ENCODE data around the gene EVL. TPM values are rescaled to one million over a fixed set of nuclear protein-coding genes. Genes with fewer than 3 reads are reported as not detected.
"Not testable (repeated sequence)": the region's sequence is repeated elsewhere in the genome, so short reads cannot be mapped to it uniquely, and the experiment has no call there.

EVL gene
- total and polyA plus RNA-seq, 2 donors: 233 to 240 TPM

GRCh38 chr14:100155049-100155621, 89.9 kb downstream of the EVL start:
- H3K4me3 ChIP-seq (ENCODE audit: low read length in 2 of 2): no peak overlapping the region

GRCh38 chr14:100155756-100156616, 90.8 kb downstream of the EVL start:
- Histone ChIP-seq H3K27me3 (ENCODE audit: control insufficient read depth in 2 of 2, insufficient read depth in 1 of 2, low read length in 1 of 2) (peaks cover 26 to 44% of the 10 kb centered on the region in 2 donors), H3K27ac (ENCODE audit: low read depth in 1 of 2, low read length in 1 of 2) (no peak overlapping the region), H3K9me3 (ENCODE audit: control insufficient read depth in 2 of 2, insufficient read depth in 1 of 2, low read length in 1 of 2) (peaks cover 6 to 23% of the 10 kb centered on the region in 2 donors), H3K4me1 (ENCODE audit: control insufficient read depth in 2 of 2, insufficient read depth in 2 of 2, low read length in 2 of 2) (peaks cover 11 to 18% of the 10 kb centered on the region in 2 donors), H3K4me3 (ENCODE audit: low read length in 2 of 2) (no peak overlapping the region), H3K36me3 (ENCODE audit: control insufficient read depth in 2 of 2, insufficient read depth in 2 of 2, low read length in 1 of 2) (no peaks in the 10 kb centered on the region)
- 90% methylated on average over 12 of the region's 12 CpGs for WGBS
- no peak for DNase-seq (ENCODE audit: low read depth in 6 of 9, low spot score in 9 of 9)

More at GRCh38 chr14:100155049-100155621, 89.9 kb downstream of the EVL start:
- Histone ChIP-seq H3K27ac (ENCODE audit: low read depth in 1 of 2, low read length in 1 of 2) (no peak overlapping the region), H3K4me1 (ENCODE audit: control insufficient read depth in 2 of 2, insufficient read depth in 2 of 2, low read length in 2 of 2) (peaks cover 11 to 16% of the 10 kb centered on the region in 2 donors), H3K36me3 (ENCODE audit: control insufficient read depth in 2 of 2, insufficient read depth in 2 of 2, low read length in 1 of 2) (no peaks in the 10 kb centered on the region), H3K9me3 (ENCODE audit: control insufficient read depth in 2 of 2, insufficient read depth in 1 of 2, low read length in 1 of 2) (peaks cover 6 to 16% of the 10 kb centered on the region in 2 donors), H3K27me3 (ENCODE audit: control insufficient read depth in 2 of 2, insufficient read depth in 1 of 2, low read length in 1 of 2) (peaks cover 21 to 35% of the 10 kb centered on the region in 2 donors)
- WGBS: 75% methylated on average over 8 of the region's 8 CpGs
- DNase-seq (ENCODE audit: low read depth in 6 of 9, low spot score in 9 of 9): no peak

- WGBS: 84% methylated on average over 6 of the region's 6 CpGs
- Histone ChIP-seq H3K27me3 (ENCODE audit: control insufficient read depth in 2 of 2, insufficient read depth in 1 of 2, low read length in 1 of 2) (peaks cover 26 to 48% of the 10 kb centered on the region in 2 donors), H3K4me1 (ENCODE audit: control insufficient read depth in 2 of 2, insufficient read depth in 2 of 2, low read length in 2 of 2) (peaks cover 11 to 18% of the 10 kb centered on the region in 2 donors), H3K36me3 (ENCODE audit: control insufficient read depth in 2 of 2, insufficient read depth in 2 of 2, low read length in 1 of 2) (no peaks in the 10 kb centered on the region), H3K27ac (ENCODE audit: low read depth in 1 of 2, low read length in 1 of 2) (no peak overlapping the region), H3K9me3 (ENCODE audit: control insufficient read depth in 2 of 2, insufficient read depth in 1 of 2, low read length in 1 of 2) (peaks cover 6 to 24% of the 10 kb centered on the region in 2 donors), H3K4me3 (ENCODE audit: low read length in 2 of 2) (no peak overlapping the region)
- DNase-seq (ENCODE audit: low read depth in 6 of 9, low spot score in 9 of 9): no peak
These were observed 91.6 kb downstream of the EVL start for GRCh38 chr14:100156776-100157175.

GRCh38 chr14:100157548-100158232, 92.5 kb downstream of the EVL start:
- Histone ChIP-seq H3K9me3 (ENCODE audit: control insufficient read depth in 2 of 2, insufficient read depth in 1 of 2, low read length in 1 of 2) (peaks cover 5 to 24% of the 10 kb centered on the region in 2 donors), H3K27me3 (ENCODE audit: control insufficient read depth in 2 of 2, insufficient read depth in 1 of 2, low read length in 1 of 2) (peaks cover 26 to 51% of the 10 kb centered on the region in 2 donors), H3K4me1 (ENCODE audit: control insufficient read depth in 2 of 2, insufficient read depth in 2 of 2, low read length in 2 of 2) (peaks cover 11 to 19% of the 10 kb centered on the region in 2 donors)
- H3K27ac ChIP-seq (ENCODE audit: low read depth in 1 of 2, low read length in 1 of 2); H3K36me3 ChIP-seq (ENCODE audit: control insufficient read depth in 2 of 2, insufficient read depth in 2 of 2, low read length in 1 of 2); DNase-seq (ENCODE audit: low read depth in 6 of 9, low spot score in 9 of 9); H3K4me3 ChIP-seq (ENCODE audit: low read length in 2 of 2): not testable (repeated sequence)
- 86% methylated on average over 16 of the region's 16 CpGs for WGBS

- H3K27me3 ChIP-seq (ENCODE audit: control insufficient read depth in 2 of 2, insufficient read depth in 1 of 2, low read length in 1 of 2): peaks cover 26 to 52% of the 10 kb centered on the region in 2 donors
- H3K4me3 ChIP-seq (ENCODE audit: low read length in 2 of 2): peak overlapping the region in 1 of 2 donors; percentile 55
- DNase-seq (ENCODE audit: low read depth in 6 of 9, low spot score in 9 of 9): peak in 1 of 9 donors; percentile 38
- WGBS: 25% methylated on average over 32 of the region's 32 CpGs
- H3K36me3 ChIP-seq (ENCODE audit: control insufficient read depth in 2 of 2, insufficient read depth in 2 of 2, low read length in 1 of 2): no peaks in the 10 kb centered on the region
- H3K4me1 ChIP-seq (ENCODE audit: control insufficient read depth in 2 of 2, insufficient read depth in 2 of 2, low read length in 2 of 2): peaks cover 11 to 22% of the 10 kb centered on the region in 2 donors
- H3K9me3 ChIP-seq (ENCODE audit: control insufficient read depth in 2 of 2, insufficient read depth in 1 of 2, low read length in 1 of 2): peaks cover 5 to 24% of the 10 kb centered on the region in 2 donors
- H3K27ac ChIP-seq (ENCODE audit: low read depth in 1 of 2, low read length in 1 of 2): no peak overlapping the region
These were observed 93.4 kb downstream of the EVL start for GRCh38 chr14:100158566-100159093.

GRCh38 chr14:100159094-100159864, 94.1 kb downstream of the EVL start, which contains the start of gene DEGS2:
Gene DEGS2 (minus strand): TSS chr14:100159645. CDS start chr14:100159587, 58 bp downstream.
- peaks cover 26 to 56% of the 10 kb centered on the region in 2 donors for H3K27me3 ChIP-seq (ENCODE audit: control insufficient read depth in 2 of 2, insufficient read depth in 1 of 2, low read length in 1 of 2)

GRCh38 chr14:100159865-100160533, 94.8 kb downstream of the EVL start:
- Histone ChIP-seq H3K27ac (ENCODE audit: low read depth in 1 of 2, low read length in 1 of 2) (no peak overlapping the region), H3K4me3 (ENCODE audit: low read length in 2 of 2) (peak overlapping the region in 1 of 2 donors; percentile 55), H3K4me1 (ENCODE audit: control insufficient read depth in 2 of 2, insufficient read depth in 2 of 2, low read length in 2 of 2) (peaks cover 11 to 22% of the 10 kb centered on the region in 2 donors), H3K27me3 (ENCODE audit: control insufficient read depth in 2 of 2, insufficient read depth in 1 of 2, low read length in 1 of 2) (peaks cover 26 to 58% of the 10 kb centered on the region in 2 donors), H3K9me3 (ENCODE audit: control insufficient read depth in 2 of 2, insufficient read depth in 1 of 2, low read length in 1 of 2) (peaks cover 2 to 13% of the 10 kb centered on the region in 2 donors), H3K36me3 (ENCODE audit: control insufficient read depth in 2 of 2, insufficient read depth in 2 of 2, low read length in 1 of 2) (no peaks in the 10 kb centered on the region)
- no peak for DNase-seq (ENCODE audit: low read depth in 6 of 9, low spot score in 9 of 9)
- WGBS: 10% methylated on average over 39 of the region's 39 CpGs

More at GRCh38 chr14:100159094-100159864, 94.1 kb downstream of the EVL start, which contains the start of gene DEGS2:
- Histone ChIP-seq H3K4me3 (ENCODE audit: low read length in 2 of 2) (peak within 1 kb of the TSS in 1 of 2 donors; percentile 55), H3K4me1 (ENCODE audit: control insufficient read depth in 2 of 2, insufficient read depth in 2 of 2, low read length in 2 of 2) (peaks cover 11 to 22% of the 10 kb centered on the region in 2 donors), H3K9me3 (ENCODE audit: control insufficient read depth in 2 of 2, insufficient read depth in 1 of 2, low read length in 1 of 2) (peaks cover 5 to 20% of the 10 kb centered on the region in 2 donors), H3K27ac (ENCODE audit: low read depth in 1 of 2, low read length in 1 of 2) (no peak within 1 kb of the TSS), H3K36me3 (ENCODE audit: control insufficient read depth in 2 of 2, insufficient read depth in 2 of 2, low read length in 1 of 2) (no peaks in the 10 kb centered on the region)
- WGBS: 1% methylated on average over 94 of the region's 94 CpGs
- DNase-seq (ENCODE audit: low read depth in 6 of 9, low spot score in 9 of 9): peak in 7 of 9 donors; percentile 20 to 76 (median 47)

- WGBS: 97% methylated on average over 7 of the region's 7 CpGs
- Histone ChIP-seq H3K4me3 (ENCODE audit: low read length in 2 of 2) (no peak overlapping the region), H3K4me1 (ENCODE audit: control insufficient read depth in 2 of 2, insufficient read depth in 2 of 2, low read length in 2 of 2) (peaks cover 11 to 23% of the 10 kb centered on the region in 2 donors), H3K27me3 (ENCODE audit: control insufficient read depth in 2 of 2, insufficient read depth in 1 of 2, low read length in 1 of 2) (peaks cover 26 to 64% of the 10 kb centered on the region in 2 donors), H3K9me3 (ENCODE audit: control insufficient read depth in 2 of 2, insufficient read depth in 1 of 2, low read length in 1 of 2) (peaks cover 0 to 8% of the 10 kb centered on the region in 2 donors), H3K36me3 (ENCODE audit: control insufficient read depth in 2 of 2, insufficient read depth in 2 of 2, low read length in 1 of 2) (no peaks in the 10 kb centered on the region), H3K27ac (ENCODE audit: low read depth in 1 of 2, low read length in 1 of 2) (no peak overlapping the region)
- no peak for DNase-seq (ENCODE audit: low read depth in 6 of 9, low spot score in 9 of 9)
These were observed 95.3 kb downstream of the EVL start for GRCh38 chr14:100160534-100160916.

Data from thymus (tissue), 11 donors.